Erythroblast (primary cell): Measurements from ENCODE around the gene ENO4.

Experiments
- DNase-seq, 2 experiments: peaks; one replicate each; lab custom pipeline; 2025; lab: John Stamatoyannopoulos, UW
- GATA1 ChIP-seq: IDR thresholded peaks from 2 replicates; pipeline ENCODE4 v1.6.1; 2011; ENCODE audit warnings: low read depth, mild to moderate bottlenecking, control low read depth, low read length, moderate library complexity
- POLR2A ChIP-seq: IDR thresholded peaks from 2 replicates; pipeline ENCODE4 v1.6.1; 2011; ENCODE audit warnings: mild to moderate bottlenecking, low read length

The ENO4 gene

GRCh38 chr10:116925056-116925455, 75.8 kb downstream of the ENO4 start:
- no peak for DNase-seq
- no peak for TF ChIP-seq GATA1

GRCh38 chr10:116926426-116926825, 77.1 kb downstream of the ENO4 start:
- no peak for DNase-seq
- TF ChIP-seq POLR2A (no peak), GATA1 (no peak)

- TF ChIP-seq POLR2A (no peak), GATA1 (no peak)
- no peak for DNase-seq
Measured at GRCh38 chr10:116931806-116932205, 82.5 kb downstream of the ENO4 start.
